T-cell (primary cell): Measurements from ENCODE around the gene CYP2U1. TPM values are rescaled to one million over a fixed set of nuclear protein-coding genes. Genes with fewer than 3 reads are reported as not detected.

ENCODE experiments used
- total RNA-seq, 35 experiments: library from RNA in 6 of 35; stranded (reverse) in 6 of 35; fragments of 120-200 nt in 1 of 35; gene quantifications; one replicate each; pipeline versions ENCODE4 v1.2.1 to v1.2.4 and lab custom pipeline; 2013 to 2026

Gene CYP2U1
- total RNA-seq, 5 donors from 2014 or later (not counting 1 experiment from before 2014, with no cell fraction given): 3.3 to 7.8 (median 5.8) TPM

Other genes starting within 250 kb of the CYP2U1 start
- gene PAPSS1, start 211.3 kb upstream of the CYP2U1 start, total RNA-seq: 10 to 100 TPM; 11.6 to 22.0 (median 15.7) TPM
- gene SGMS2, start 106.6 kb upstream of the CYP2U1 start, total RNA-seq: under 1 TPM in 2 of 5 donors, not detected in 3; 0.25 to 0.82 TPM
- 10 to 100 TPM; 14.2 to 25.0 (median 17.8) TPM for gene HADH, start 58.3 kb downstream of the CYP2U1 start, total RNA-seq
- gene LEF1, start 237.4 kb downstream of the CYP2U1 start, total RNA-seq: 100 to 1,000 TPM; 412 to 776 (median 500) TPM